ENCODE data around the gene ATP10D. TPM values are rescaled to one million over a fixed set of nuclear protein-coding genes. Genes with fewer than 3 reads are reported as not detected.

The ATP10D gene
- total RNA-seq, 4 donors from 2014 or later, result 35.3 to 55.6 (median 43.8) TPM

GRCh38 chr4:47560682-47561081 lies 75.6 kb downstream of the ATP10D start:
- no peaks in the 10 kb centered on the region for H3K27me3 ChIP-seq
- intact Hi-C loops (cut with DNase I), result loop anchor here (10.0 kb wide), 1 partner anchor 86 kb away; no protein-coding TSS in a partner anchor
- H3K27ac ChIP-seq, result no peak overlapping the region
- DNase-seq, result no peak
- no peak overlapping the region for H3K4me3 ChIP-seq (replicated peaks in 1 of 3)
- no peaks in the 10 kb centered on the region for H3K4me1 ChIP-seq
- no peak for TF ChIP-seq POLR2A (IDR thresholded peaks at IDR 0.05)
- TF ChIP-seq, protein P1, sequence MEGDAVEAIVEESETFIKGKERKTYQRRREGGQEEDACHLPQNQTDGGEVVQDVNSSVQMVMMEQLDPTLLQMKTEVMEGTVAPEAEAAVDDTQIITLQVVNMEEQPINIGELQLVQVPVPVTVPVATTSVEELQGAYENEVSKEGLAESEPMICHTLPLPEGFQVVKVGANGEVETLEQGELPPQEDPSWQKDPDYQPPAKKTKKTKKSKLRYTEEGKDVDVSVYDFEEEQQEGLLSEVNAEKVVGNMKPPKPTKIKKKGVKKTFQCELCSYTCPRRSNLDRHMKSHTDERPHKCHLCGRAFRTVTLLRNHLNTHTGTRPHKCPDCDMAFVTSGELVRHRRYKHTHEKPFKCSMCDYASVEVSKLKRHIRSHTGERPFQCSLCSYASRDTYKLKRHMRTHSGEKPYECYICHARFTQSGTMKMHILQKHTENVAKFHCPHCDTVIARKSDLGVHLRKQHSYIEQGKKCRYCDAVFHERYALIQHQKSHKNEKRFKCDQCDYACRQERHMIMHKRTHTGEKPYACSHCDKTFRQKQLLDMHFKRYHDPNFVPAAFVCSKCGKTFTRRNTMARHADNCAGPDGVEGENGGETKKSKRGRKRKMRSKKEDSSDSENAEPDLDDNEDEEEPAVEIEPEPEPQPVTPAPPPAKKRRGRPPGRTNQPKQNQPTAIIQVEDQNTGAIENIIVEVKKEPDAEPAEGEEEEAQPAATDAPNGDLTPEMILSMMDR (IDR thresholded peaks at IDR 0.05), result no peak
- 95 to 97% methylated on average over 1 of the region's 1 CpG for WGBS, 2 donors
- no peaks in the 10 kb centered on the region for H3K9me3 ChIP-seq
- peaks cover 0 to 8% of the 10 kb centered on the region in 2 donors for H3K36me3 ChIP-seq

GRCh38 chr4:47561331-47561730 lies 76.3 kb downstream of the ATP10D start:
- peaks cover 4 to 8% of the 10 kb centered on the region in 2 donors for H3K36me3 ChIP-seq
- intact Hi-C loops (cut with DNase I), result loop anchor here (10.0 kb wide), 1 partner anchor 87 kb away; no protein-coding TSS in a partner anchor
- WGBS, 2 donors, result 95 to 96% methylated on average over 1 of the region's 1 CpG
- no peaks in the 10 kb centered on the region for H3K9me3 ChIP-seq
- no peak overlapping the region for H3K27ac ChIP-seq
- no peaks in the 10 kb centered on the region for H3K4me1 ChIP-seq
- H3K27me3 ChIP-seq, result no peaks in the 10 kb centered on the region
- no peak for DNase-seq
- H3K4me3 ChIP-seq (replicated peaks in 1 of 3), result no peak overlapping the region
- TF ChIP-seq POLR2A (IDR thresholded peaks at IDR 0.05), result no peak
- TF ChIP-seq, protein P1 (IDR thresholded peaks at IDR 0.05), result no peak

GRCh38 chr4:47562297-47562696 lies 77.2 kb downstream of the ATP10D start:
- 80 to 91% methylated on average over 3 of the region's 3 CpGs for WGBS, 2 donors
- H3K4me1 ChIP-seq, result no peaks in the 10 kb centered on the region
- no peak overlapping the region for H3K27ac ChIP-seq
- no peak for TF ChIP-seq POLR2A (IDR thresholded peaks at IDR 0.05)
- TF ChIP-seq, protein P1 (IDR thresholded peaks at IDR 0.05), result no peak
- H3K36me3 ChIP-seq, result peaks cover 4 to 8% of the 10 kb centered on the region in 2 donors
- H3K9me3 ChIP-seq, result no peaks in the 10 kb centered on the region
- intact Hi-C loops (cut with DNase I), result loop anchor here (10.0 kb wide), 1 partner anchor 87 kb away; no protein-coding TSS in a partner anchor
- H3K4me3 ChIP-seq (replicated peaks in 1 of 3), result no peak overlapping the region
- DNase-seq, result no peak
- H3K27me3 ChIP-seq, result no peaks in the 10 kb centered on the region

- DNase-seq, result no peak
- H3K4me1 ChIP-seq, result no peaks in the 10 kb centered on the region
- 89 to 93% methylated on average over 2 of the region's 2 CpGs for WGBS, 2 donors
- H3K4me3 ChIP-seq (replicated peaks in 1 of 3), result no peak overlapping the region
- intact Hi-C loops (cut with DNase I), result loop anchor here (10.0 kb wide), 1 partner anchor 92 kb away; no protein-coding TSS in a partner anchor
- no peak overlapping the region for H3K27ac ChIP-seq
- H3K9me3 ChIP-seq, result no peaks in the 10 kb centered on the region
- TF ChIP-seq POLR2A (IDR thresholded peaks at IDR 0.05), result no peak
- TF ChIP-seq, protein P1 (IDR thresholded peaks at IDR 0.05), result no peak
- no peaks in the 10 kb centered on the region for H3K27me3 ChIP-seq
- peaks cover 8 to 14% of the 10 kb centered on the region in 2 donors for H3K36me3 ChIP-seq
These were observed 81.5 kb downstream of the ATP10D start for GRCh38 chr4:47566566-47566965.

GRCh38 chr4:47566969-47567368 lies 81.9 kb downstream of the ATP10D start:
- H3K27ac ChIP-seq, result no peak overlapping the region
- peaks cover 12 to 18% of the 10 kb centered on the region in 2 donors for H3K36me3 ChIP-seq
- H3K4me3 ChIP-seq (replicated peaks in 1 of 3), result no peak overlapping the region
- intact Hi-C loops (cut with DNase I), result loop anchor here (10.0 kb wide), 1 partner anchor 92 kb away; no protein-coding TSS in a partner anchor
- TF ChIP-seq, protein P1 (IDR thresholded peaks at IDR 0.05), result no peak
- TF ChIP-seq POLR2A (IDR thresholded peaks at IDR 0.05), result no peak
- no peaks in the 10 kb centered on the region for H3K4me1 ChIP-seq
- no peaks in the 10 kb centered on the region for H3K27me3 ChIP-seq
- no peaks in the 10 kb centered on the region for H3K9me3 ChIP-seq
- no peak for DNase-seq
